Measurements from ENCODE around the gene P2RX7. TPM values are rescaled to one million over a fixed set of nuclear protein-coding genes. Genes with fewer than 3 reads are reported as not detected.

P2RX7 gene
- polyA plus RNA-seq, 1 of the 3 experiments (the other 2 are of a cell fraction): 0.43 TPM

- WGBS (ENCODE audit: low lambda C conversion rate): 100% methylated on average over 1 of the region's 3 CpGs
- Histone ChIP-seq H3K79me2 (ENCODE audit: insufficient read depth) (no peaks in the 10 kb centered on the region), H3K36me3 (replicated peaks in 1 of 2; ENCODE audit: control insufficient read depth in 1 of 2, insufficient read depth in 2 of 2, low read length in 1 of 2) (no peaks in the 10 kb centered on the region)
Measured at GRCh38 chr12:121107681-121108080, 25.0 kb upstream of the P2RX7 start.

GRCh38 chr12:121108492-121108891, 24.2 kb upstream of the P2RX7 start:
- POLR2A ChIA-PET: no interaction called here
- 63% methylated on average over 5 of the region's 5 CpGs for WGBS (ENCODE audit: low lambda C conversion rate)
- CTCF ChIA-PET: interaction anchor here (0.7 to 3.3 kb wide), 6 partner anchors 13 to 137 kb away, joined by 3 to 15 read pairs (median 3); no protein-coding TSS in a partner anchor
- no peak for TF ChIP-seq CHD2 (IDR thresholded peaks at IDR 0.05; ENCODE audit: low read length, partially characterized antibody)
- no peak for TF ChIP-seq PBX3 (IDR thresholded peaks at IDR 0.05)
- TF ChIP-seq USF1 (IDR thresholded peaks at IDR 0.05; ENCODE audit: borderline replicate concordance, low read depth): no peak
- TF ChIP-seq MXI1 (IDR thresholded peaks at IDR 0.05; ENCODE audit: low read depth, low read length): no peak
- no peak for TF ChIP-seq TEAD4 (IDR thresholded peaks at IDR 0.05; ENCODE audit: borderline replicate concordance, insufficient read depth)
- no peak for TF ChIP-seq ZBTB33 (IDR thresholded peaks at IDR 0.05; ENCODE audit: borderline replicate concordance, low read depth)
- no peak for TF ChIP-seq RFX5 (IDR thresholded peaks at IDR 0.05; ENCODE audit: low read length)
- no peak for TF ChIP-seq EP300 (IDR thresholded peaks at IDR 0.05; ENCODE audit: borderline replicate concordance in 1 of 2, low read depth in 1 of 2, low read length in 1 of 2)
- TF ChIP-seq RCOR1 (IDR thresholded peaks at IDR 0.05; ENCODE audit: low read length): no peak
- no peak for TF ChIP-seq FOXJ3 (CRISPR knock-in tag; IDR thresholded peaks at IDR 0.05)
- TF ChIP-seq EZH2phosphoT487 (IDR thresholded peaks at IDR 0.05; ENCODE audit: borderline replicate concordance, low read depth): no peak
- no peak for TF ChIP-seq GABPA (IDR thresholded peaks at IDR 0.05; ENCODE audit: low read depth)
- TF ChIP-seq USF2 (IDR thresholded peaks at IDR 0.05; ENCODE audit: borderline replicate concordance, low read depth, low read length): no peak

More at GRCh38 chr12:121107681-121108080, 25.0 kb upstream of the P2RX7 start:
- H3K9me2 ChIP-seq: no peaks in the 10 kb centered on the region
- H3K9ac ChIP-seq: no peak overlapping the region
- H4K20me1 ChIP-seq (ENCODE audit: insufficient read depth): no peaks in the 10 kb centered on the region
- no peak overlapping the region for H3K4me2 ChIP-seq
- H3K27me3 ChIP-seq (ENCODE audit: insufficient read depth): no peaks in the 10 kb centered on the region
- no peak overlapping the region for H3K4me3 ChIP-seq (ENCODE audit: low read depth in 2 of 2, low read length in 1 of 2)
- no peak for DNase-seq
- H3K9me3 ChIP-seq: no peaks in the 10 kb centered on the region
- no peak for TF ChIP-seq RXRA (IDR thresholded peaks at IDR 0.05; ENCODE audit: borderline replicate concordance, low read depth)
- no peak for TF ChIP-seq SIN3A (IDR thresholded peaks at IDR 0.05; ENCODE audit: borderline replicate concordance, low read depth, low read length)
- TF ChIP-seq CTCF (IDR thresholded peaks at IDR 0.05): no peak
- no peaks in the 10 kb centered on the region for H3K4me1 ChIP-seq (ENCODE audit: control insufficient read depth in 1 of 2, insufficient read depth in 2 of 2, low read depth in 1 of 2, low read length in 1 of 2)
- H2AFZ ChIP-seq (ENCODE audit: low read depth): no peak overlapping the region
- H3F3A ChIP-seq (replicated peaks; ENCODE audit: insufficient read depth): no peaks in the 10 kb centered on the region
- H3K27ac ChIP-seq (ENCODE audit: low read depth in 2 of 2, low read length in 1 of 2): no peak overlapping the region
- CTCF ChIA-PET: interaction anchor here (1.0 to 3.3 kb wide), 3 partner anchors 12 to 103 kb away, joined by 3 to 15 read pairs (median 3); no protein-coding TSS in a partner anchor
- POLR2A ChIA-PET: no interaction called here

More at GRCh38 chr12:121108492-121108891, 24.2 kb upstream of the P2RX7 start:
- Histone ChIP-seq H3F3A (replicated peaks; ENCODE audit: insufficient read depth) (no peaks in the 10 kb centered on the region), H3K27me3 (ENCODE audit: insufficient read depth) (no peaks in the 10 kb centered on the region), H3K9ac (no peak overlapping the region), H3K27ac (ENCODE audit: low read depth in 2 of 2, low read length in 1 of 2) (no peak overlapping the region), H2AFZ (ENCODE audit: low read depth) (no peak overlapping the region), H3K36me3 (replicated peaks in 1 of 2; ENCODE audit: control insufficient read depth in 1 of 2, insufficient read depth in 2 of 2, low read length in 1 of 2) (no peaks in the 10 kb centered on the region), H3K9me3 (no peaks in the 10 kb centered on the region), H3K4me1 (ENCODE audit: control insufficient read depth in 1 of 2, insufficient read depth in 2 of 2, low read depth in 1 of 2, low read length in 1 of 2) (no peaks in the 10 kb centered on the region), H4K20me1 (ENCODE audit: insufficient read depth) (no peaks in the 10 kb centered on the region), H3K79me2 (ENCODE audit: insufficient read depth) (no peaks in the 10 kb centered on the region), H3K9me2 (no peaks in the 10 kb centered on the region), H3K4me3 (ENCODE audit: low read depth in 2 of 2, low read length in 1 of 2) (no peak overlapping the region), H3K4me2 (no peak overlapping the region)
- DNase-seq: no peak
